ENCODE measurements around the gene TMEM141.

GRCh38 chr9:136789523-136789937 lies 1.6 kb upstream of the TMEM141 start:
- TF ChIP-seq EZH2phosphoT487 (IDR thresholded peaks at IDR 0.05; ENCODE audit: insufficient read depth, low read depth) (no peak), EZH2 (IDR thresholded peaks at IDR 0.05; ENCODE audit: insufficient read depth, poor library complexity, severe bottlenecking) (no peak)

All from GM23248 (cell line).